ENCODE measurements around the gene ZNF33A.
"Not testable (repeated sequence)": the region's sequence is repeated elsewhere in the genome, so short reads cannot be mapped to it uniquely, and the experiment has no call there.

The ZNF33A gene

DNA sequence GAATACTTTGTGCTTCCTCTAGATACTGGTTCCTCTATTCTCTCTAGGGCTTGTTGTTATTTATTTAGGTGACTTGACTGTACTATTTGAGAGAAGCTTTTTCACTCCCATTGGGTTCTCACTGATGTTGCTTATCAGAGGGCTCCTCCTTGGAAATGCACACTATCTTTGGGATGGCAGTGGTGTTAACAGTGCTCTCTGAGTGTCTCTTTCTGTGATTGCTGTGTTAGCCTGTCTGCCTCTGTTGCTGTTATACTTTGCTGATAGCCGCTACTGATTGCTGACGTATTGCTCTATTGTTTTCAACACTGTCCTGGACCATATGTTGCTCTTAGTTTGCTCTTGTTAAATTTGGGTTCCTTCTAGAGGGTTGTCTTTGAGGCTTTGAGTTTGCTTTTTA, 34.7 kb downstream of the ZNF33A start:
- DNase-seq (ENCODE audit: low read depth in 3 of 3), result no peak

DNA sequence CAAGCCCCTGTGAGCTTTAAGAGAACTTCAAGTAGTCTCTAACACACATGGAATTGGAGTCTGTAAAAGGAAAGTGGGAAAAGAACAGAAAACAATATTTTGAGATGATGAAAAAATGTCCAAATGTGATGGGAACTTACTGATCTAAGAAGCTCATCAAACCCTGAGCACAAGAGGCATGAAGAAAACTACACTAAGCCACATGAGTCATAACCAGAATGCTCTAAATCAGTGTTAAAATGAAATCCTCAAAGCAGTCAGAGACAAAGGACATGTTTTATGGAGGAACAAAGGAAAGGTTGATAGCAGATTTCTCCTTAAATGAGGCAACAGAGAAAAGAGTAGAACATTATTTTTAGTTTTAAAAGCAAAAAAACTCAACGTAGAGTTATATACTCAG, 37.2 kb downstream of the ZNF33A start:
- DNase-seq (ENCODE audit: low read depth in 3 of 3), result no peak

DNA sequence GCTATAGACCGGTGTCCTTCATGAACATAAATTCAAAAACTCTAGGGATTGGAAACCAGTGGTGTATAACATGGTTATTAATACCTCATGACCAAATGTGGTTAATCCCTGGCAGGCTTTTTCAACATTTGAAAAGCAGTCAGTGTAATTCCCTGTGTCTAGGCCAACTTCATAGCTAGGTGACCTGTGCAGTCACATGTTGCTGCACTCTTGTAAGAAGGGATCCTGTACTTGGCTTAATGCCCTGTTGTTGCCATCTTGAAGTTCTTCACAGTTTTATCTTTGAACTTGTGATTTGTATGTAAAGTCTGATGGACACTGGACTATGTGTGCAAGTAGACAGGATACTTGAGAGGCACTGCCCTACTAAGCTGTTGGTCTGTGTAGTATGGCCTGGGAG, 39.7 kb downstream of the ZNF33A start:
- DNase-seq (ENCODE audit: low read depth in 3 of 3), result no peak

DNA sequence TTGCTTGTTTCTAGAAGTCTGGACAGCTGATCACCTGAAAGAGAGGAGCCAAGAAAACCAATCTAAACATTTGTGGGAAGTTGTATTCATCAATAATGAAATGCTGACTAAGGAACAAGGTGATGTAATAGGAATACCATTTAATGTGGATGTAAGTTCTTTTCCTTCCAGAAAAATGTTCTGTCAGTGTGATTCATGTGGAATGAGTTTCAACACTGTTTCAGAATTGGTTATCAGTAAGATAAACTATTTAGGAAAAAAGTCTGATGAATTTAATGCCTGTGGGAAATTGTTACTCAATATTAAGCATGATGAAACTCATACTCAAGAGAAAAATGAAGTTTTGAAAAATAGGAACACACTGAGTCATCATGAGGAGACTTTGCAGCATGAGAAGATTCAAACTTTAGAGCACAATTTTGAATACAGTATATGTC, 43.9 kb downstream of the ZNF33A start:
- DNase-seq (ENCODE audit: low read depth in 3 of 3), result no peak

DNA sequence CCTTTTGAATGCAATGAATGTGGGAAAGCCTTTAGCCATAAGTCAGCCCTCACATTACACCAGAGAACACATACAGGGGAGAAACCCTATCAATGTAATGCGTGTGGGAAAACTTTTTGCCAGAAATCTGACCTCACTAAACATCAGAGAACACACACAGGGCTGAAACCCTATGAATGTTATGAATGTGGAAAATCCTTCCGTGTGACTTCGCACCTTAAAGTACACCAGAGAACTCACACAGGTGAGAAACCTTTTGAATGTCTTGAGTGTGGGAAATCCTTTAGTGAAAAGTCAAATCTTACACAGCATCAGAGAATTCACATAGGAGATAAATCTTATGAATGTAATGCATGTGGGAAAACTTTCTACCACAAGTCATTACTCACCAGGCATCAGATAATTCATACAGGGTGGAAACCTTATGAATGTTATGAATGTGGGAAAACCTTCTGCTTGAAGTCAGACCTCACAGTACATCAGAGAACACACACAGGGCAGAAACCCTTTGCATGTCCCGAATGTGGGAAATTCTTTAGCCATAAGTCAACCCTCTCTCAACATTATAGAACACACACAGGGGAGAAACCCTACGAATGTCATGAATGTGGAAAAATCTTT, 44.9 kb downstream of the ZNF33A start:
- DNase-seq (ENCODE audit: low read depth in 3 of 3), result not testable (repeated sequence)

DNA sequence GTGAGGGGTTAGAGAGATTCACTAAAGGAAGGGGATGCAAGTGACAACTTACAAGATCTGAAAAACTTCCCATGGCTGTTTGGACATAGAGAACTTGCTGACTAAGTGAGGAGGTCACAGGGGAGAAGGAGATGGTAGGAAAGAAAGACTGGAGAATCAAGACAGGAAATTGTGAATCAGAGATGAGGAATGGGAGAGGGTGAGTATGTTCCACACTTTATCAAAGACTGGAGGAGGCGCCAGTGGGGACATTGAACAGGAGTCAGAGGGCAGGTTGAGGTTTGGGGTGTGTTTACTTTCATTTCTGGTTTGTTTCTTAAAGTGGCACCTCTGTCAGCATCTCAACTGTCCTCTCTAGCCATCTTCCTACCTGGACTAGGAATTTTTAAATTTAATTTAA, 59.2 kb downstream of the ZNF33A start:
- not testable (repeated sequence) for DNase-seq (ENCODE audit: low read depth in 3 of 3)

DNA sequence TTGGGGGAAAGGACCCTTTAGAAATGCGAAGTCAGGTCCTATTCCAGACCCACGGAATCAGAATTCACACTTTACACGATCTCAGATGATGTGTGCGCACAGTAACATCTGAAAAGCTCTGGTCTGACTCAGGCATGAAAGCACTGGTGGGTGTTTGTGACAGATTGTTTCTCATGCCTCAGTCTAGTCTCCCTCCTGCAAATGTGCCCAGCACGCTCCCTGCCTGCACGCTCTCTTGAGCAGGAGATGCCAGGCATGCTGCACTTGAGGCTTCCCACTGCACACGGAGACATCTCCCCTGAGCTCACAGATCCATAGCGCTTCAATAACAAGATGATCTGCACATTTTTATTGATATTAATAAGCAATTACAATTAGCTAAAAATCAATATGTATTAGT, 60.0 kb downstream of the ZNF33A start:
- no peak for DNase-seq (ENCODE audit: low read depth in 3 of 3)

DNA sequence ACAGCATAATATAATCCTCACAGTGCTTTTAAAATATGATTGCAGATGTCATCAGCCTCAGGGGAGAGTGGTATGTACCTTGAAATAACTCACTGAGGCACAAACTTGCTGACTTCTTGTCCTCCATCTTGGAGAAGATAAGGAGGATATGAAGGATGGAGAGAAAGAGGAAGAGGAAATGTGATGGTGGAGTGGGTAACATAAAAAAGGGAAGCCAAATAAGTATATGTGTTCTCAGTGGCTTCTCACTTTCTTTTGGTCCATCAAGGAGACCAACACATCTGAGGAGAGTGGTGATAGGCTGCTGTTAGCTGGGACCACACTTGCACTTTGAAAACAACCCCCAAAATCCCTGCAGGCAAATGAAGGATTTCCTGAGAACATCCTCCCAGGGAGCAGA, 62.1 kb downstream of the ZNF33A start:
- no peak for DNase-seq (ENCODE audit: low read depth in 3 of 3)

DNA sequence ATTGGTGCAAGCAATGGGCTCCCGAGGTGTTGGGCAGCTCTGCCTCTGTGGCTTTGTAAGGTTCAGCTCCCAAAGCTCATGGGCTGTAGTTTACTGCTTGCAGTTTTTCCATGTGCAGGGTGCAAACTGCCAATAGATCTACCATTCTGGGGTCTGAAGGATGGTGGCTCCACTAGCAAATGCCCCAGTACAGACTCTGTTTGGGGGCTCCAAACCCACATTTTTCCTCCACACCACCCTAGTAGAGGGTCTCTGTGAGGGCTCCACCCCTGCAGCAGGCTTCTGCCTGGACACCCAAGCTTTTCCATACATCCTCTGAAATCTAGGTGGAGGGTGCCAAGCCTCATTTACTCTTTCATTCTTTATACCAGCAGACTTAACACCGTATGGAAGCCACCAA, 66.2 kb downstream of the ZNF33A start:
- no peak for DNase-seq (ENCODE audit: low read depth in 3 of 3)

DNA sequence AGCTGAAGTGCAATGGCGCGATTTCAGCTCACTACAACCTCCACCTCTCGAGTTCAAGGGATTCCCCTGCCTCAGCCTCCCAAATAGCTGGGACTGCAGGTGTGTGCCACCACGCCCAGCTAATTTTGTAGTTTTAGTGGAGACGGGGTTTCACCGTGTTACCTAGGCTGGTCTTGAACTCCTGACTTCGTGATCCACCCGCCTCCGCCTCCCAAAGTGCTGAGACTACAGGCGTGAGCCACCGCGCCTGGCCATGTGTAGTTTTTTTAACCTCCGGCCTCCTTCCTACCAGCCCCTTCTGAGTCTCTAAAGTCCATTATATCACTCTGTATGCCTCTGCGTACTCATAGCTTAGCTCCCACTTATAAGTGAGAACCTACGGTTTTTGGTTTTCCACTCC, 82.8 kb downstream of the ZNF33A start:
- DNase-seq (ENCODE audit: low read depth in 3 of 3), result not testable (repeated sequence)

DNA sequence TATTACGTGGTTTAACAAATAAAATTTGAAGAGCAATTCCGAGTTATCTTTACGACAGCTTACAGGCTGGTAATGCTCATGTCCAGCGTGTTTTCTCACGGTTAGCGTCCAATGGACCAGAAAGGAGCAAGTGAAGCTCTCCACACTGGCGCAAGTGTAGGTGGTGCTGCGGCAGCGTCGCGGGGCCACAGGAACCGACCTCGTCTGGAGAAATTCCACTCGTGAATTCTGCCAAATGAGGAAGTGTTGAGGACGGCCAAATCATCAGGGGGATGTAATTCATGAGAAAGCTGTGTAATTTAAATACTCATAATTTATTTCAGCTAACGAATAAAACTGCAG, 83.3 kb downstream of the ZNF33A start:
- DNase-seq (ENCODE audit: low read depth in 3 of 3), result no peak

DNA sequence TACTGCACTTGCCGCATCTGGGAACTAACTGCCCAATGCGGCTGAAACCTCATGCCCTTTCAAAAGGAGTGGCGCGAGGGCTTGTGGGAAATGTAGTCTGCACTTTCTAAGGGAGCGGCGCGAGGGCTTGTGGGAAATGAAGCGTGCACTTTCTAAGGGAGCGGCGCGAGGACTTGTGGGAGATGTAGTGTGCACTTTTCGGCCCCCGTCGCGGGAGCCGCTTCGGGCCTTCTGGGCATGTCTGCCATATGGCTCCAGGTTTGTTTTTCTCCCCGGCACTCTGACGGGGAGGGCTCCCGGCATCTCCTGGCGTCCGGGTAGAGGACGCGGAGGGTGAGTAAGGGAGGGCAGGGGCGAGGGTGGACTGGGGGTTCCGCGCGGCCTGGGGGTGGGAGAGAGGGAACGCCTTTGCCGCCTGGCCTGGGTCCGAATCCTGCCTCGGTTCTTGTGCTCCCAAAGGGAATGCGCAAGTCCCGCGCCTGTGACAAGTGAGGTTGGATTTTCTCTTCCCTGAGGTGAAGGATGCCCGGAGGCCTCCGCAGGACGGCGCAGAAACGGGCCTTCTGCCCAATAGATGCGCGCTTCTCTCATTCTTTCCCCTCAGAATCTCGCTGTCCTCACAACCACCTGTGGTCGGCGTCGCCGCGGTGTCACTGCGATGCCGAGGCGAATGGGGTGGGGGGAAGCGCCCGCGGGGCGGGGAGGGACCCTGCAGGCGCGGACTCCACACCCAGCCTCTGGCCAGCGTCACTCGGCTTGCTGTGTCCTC, 83.9 kb downstream of the ZNF33A start, which contains the start of gene ZNF37A:
Gene ZNF37A (plus strand): TSS at position 180 of the 769 bp plus-strand sequence. CDS start 2,281 bp downstream, outside the sequence.
- peak; percentile 71 to 87 (median 77) for DNase-seq (ENCODE audit: low read depth in 3 of 3)

DNA sequence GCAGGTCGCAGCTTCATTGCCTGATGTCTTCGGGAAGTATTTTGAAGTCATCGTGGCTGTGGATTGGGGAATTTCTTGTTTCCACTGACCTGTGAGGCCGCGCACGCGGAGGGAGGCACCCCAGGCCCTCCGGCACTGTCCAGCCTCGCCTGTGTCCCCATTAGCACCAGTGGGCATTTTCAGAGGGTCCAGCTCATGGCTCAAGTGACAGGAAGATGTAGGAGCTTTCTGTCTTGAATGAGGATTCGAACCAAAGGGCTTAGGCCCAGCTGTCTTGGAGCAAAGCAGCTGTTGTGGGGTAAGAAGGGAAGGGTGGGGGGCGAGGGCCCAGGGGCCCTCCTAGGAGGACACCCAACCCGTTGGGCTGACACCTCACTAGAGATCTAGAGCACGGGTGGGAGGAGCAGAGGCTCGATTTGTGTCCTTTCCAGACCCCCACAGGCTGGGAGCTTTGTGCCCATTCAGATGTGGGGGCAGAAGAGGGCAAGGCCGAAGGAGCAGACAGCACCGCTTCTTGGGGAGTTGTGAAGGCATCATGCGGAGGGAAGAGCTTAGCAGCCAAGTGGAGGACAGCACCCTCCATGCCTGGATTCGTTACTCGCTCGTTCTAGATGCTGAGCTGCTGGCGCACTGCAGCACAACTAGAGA, 84.6 kb downstream of the ZNF33A start:
- DNase-seq (ENCODE audit: low read depth in 3 of 3), result no peak

DNA sequence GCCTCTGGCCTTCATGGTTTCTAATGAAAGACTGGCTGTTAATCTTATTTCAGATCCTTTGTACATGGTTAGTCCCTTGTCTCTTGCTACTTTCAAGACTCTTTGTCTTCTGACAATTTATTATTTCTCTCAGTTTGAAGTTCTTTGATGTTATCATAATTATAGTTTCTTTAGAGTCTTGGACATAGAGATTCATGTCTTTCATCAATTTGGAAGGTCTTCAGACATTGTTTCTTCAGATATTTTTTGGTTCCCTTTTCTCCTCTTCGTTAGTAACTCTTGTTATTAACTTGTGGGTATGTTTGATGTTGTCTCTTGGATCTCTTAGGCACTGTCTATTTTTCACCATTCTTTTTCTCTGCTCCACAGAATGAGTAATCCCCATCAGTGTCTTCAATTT, 92.4 kb downstream of the ZNF33A start:
- no peak for DNase-seq (ENCODE audit: low read depth in 3 of 3)

DNA sequence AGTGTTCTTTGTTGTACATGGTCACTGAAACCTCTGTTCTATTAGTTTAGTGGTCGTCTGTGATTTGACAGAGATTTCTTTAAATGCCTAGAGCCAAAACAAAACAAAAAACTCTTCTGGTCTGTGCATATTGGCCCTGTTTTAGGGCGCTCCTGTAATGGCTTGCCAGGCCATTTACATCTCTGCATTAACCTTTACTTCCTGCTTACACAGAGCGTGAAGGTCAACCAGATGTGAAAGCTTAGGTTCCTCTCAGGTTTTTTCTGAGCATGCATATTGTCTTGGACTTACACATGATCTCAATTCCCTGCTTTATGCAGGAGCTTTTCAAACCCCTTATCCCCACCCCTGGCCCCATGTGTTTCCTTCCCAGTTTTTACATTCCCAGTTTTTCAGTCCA, 93.3 kb downstream of the ZNF33A start:
- DNase-seq (ENCODE audit: low read depth in 3 of 3), result no peak

DNA sequence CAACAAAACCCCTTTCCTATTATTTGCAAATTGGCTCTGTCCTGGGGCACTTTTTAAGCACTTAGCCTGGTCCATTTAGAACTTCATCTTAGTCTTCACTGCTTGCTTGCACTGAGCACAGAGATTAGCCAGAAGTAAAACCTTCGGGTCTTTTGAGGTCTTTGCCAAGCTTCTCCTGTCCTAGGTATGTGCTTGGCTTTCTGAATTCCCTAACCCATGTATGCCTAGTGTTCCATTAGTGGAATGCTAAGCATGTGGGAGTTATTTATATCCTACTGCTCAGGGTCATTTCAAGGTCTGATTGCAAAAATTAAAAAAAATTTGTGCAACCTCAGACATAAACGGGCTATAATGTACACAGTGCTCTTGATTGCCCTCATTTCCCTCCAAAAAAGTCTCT, 101.7 kb downstream of the ZNF33A start:
- no peak for DNase-seq (ENCODE audit: low read depth in 3 of 3)
